H9 (cell line): Measurements from ENCODE around the gene CD59. TPM values are rescaled to one million over a fixed set of nuclear protein-coding genes. Genes with fewer than 3 reads are reported as not detected.

ENCODE experiments used
- DNase-seq: peaks from one replicate; pipeline ENCODE4 v3.0.0-alpha.2; 2017
- H2AFZ ChIP-seq: one replicate; pipeline ENCODE4 v1.6.1; 2013; ENCODE audit warnings: mild to moderate bottlenecking, low read length, control low read depth, moderate library complexity
- H2AK5ac ChIP-seq: 2 replicates; pipeline ENCODE4 v1.6.1; 2013; ENCODE audit warnings: low read length, control low read depth, mixed read lengths; ENCODE audit not compliant: insufficient read length
- H2BK120ac ChIP-seq: one replicate; pipeline ENCODE4 v1.6.1; 2013; ENCODE audit warnings: low read depth, mild to moderate bottlenecking, low read length, control low read depth, inconsistent platforms; ENCODE audit not compliant: poor library complexity, severe bottlenecking
- H2BK12ac ChIP-seq: 2 replicates; pipeline ENCODE4 v1.6.1; 2013; ENCODE audit warnings: low read length, control low read depth, mixed read lengths, low read depth; ENCODE audit not compliant: insufficient read length
- H2BK15ac ChIP-seq: 2 replicates; pipeline ENCODE4 v1.6.1; 2013; ENCODE audit warnings: low read depth, low read length, control low read depth
- H2BK20ac ChIP-seq: one replicate; pipeline ENCODE4 v1.6.1; 2013; ENCODE audit warnings: low read depth, mild to moderate bottlenecking, low read length, control low read depth, inconsistent platforms; ENCODE audit not compliant: poor library complexity, severe bottlenecking
- H2BK5ac ChIP-seq: 2 replicates; pipeline ENCODE4 v1.6.1; 2013; ENCODE audit warnings: low read length, control low read depth, mixed read lengths; ENCODE audit not compliant: insufficient read length
- H3K14ac ChIP-seq: 2 replicates; pipeline ENCODE4 v1.6.1; 2013; ENCODE audit warnings: low read length, control low read depth; ENCODE audit not compliant: insufficient read depth
- H3K18ac ChIP-seq: 2 replicates; pipeline ENCODE4 v1.6.1; 2013; ENCODE audit warnings: low read depth, mild to moderate bottlenecking, mixed read lengths, low read length, control low read depth; ENCODE audit not compliant: insufficient read length
- H3K23ac ChIP-seq: 2 replicates; pipeline ENCODE4 v1.6.1; 2013; ENCODE audit warnings: low read length, control low read depth, mixed read lengths, low read depth; ENCODE audit not compliant: insufficient read length
- H3K23me2 ChIP-seq: 2 replicates; pipeline ENCODE4 v1.6.1; 2013; ENCODE audit warnings: low read depth, mild to moderate bottlenecking, mixed read lengths, low read length, control low read depth; ENCODE audit not compliant: insufficient read length, poor library complexity, severe bottlenecking
- H3K27ac ChIP-seq: 2 replicates; pipeline ENCODE4 v1.5.1; 2013; ENCODE audit warnings: low read length, control low read depth, mixed read lengths, low read depth; ENCODE audit not compliant: insufficient read length
- H3K27me3 ChIP-seq: 2 replicates; pipeline ENCODE4 v1.6.1; 2013; ENCODE audit warnings: low read length, control low read depth, inconsistent platforms; ENCODE audit not compliant: insufficient read depth
- H3K4ac ChIP-seq: 2 replicates; pipeline ENCODE4 v1.6.1; 2013; ENCODE audit warnings: low read depth, mild to moderate bottlenecking, control low read depth, inconsistent platforms, low read length, moderate library complexity
- H3K4me1 ChIP-seq: 2 replicates; pipeline ENCODE4 v1.6.1; 2013; ENCODE audit warnings: low read length, control low read depth, inconsistent platforms; ENCODE audit not compliant: insufficient read depth
- H3K4me2 ChIP-seq: 2 replicates; pipeline ENCODE4 v1.6.1; 2013; ENCODE audit warnings: low read length, control low read depth, mixed read lengths; ENCODE audit not compliant: insufficient read length, insufficient read depth
- H3K56ac ChIP-seq: 2 replicates; pipeline ENCODE4 v1.6.1; 2013; ENCODE audit warnings: low read depth, mild to moderate bottlenecking, mixed read lengths, low read length, control low read depth; ENCODE audit not compliant: insufficient read length
- H3K79me1 ChIP-seq: 2 replicates; pipeline ENCODE4 v1.6.1; 2013; ENCODE audit warnings: low read depth, mild to moderate bottlenecking, moderate library complexity, low read length, control low read depth, inconsistent platforms; ENCODE audit not compliant: insufficient read depth, poor library complexity, severe bottlenecking
- H3K79me2 ChIP-seq: 2 replicates; pipeline ENCODE4 v1.6.1; 2013; ENCODE audit warnings: low read length, control low read depth, inconsistent platforms; ENCODE audit not compliant: insufficient read depth
- H3K9ac ChIP-seq: 2 replicates; pipeline ENCODE4 v1.6.1; 2013; ENCODE audit warnings: low read length, control low read depth, mixed read lengths; ENCODE audit not compliant: insufficient read length; ENCODE audit errors: extremely low read depth
- H3K9me3 ChIP-seq: one replicate; pipeline ENCODE4 v1.6.1; 2013; ENCODE audit warnings: low read depth, low read length, inconsistent platforms; ENCODE audit not compliant: control insufficient read depth
- H3T11ph ChIP-seq: one replicate; pipeline ENCODE4 v1.6.1; 2013; ENCODE audit warnings: mild to moderate bottlenecking, low read length, control low read depth, inconsistent platforms
- H4K20me1 ChIP-seq: one replicate; pipeline ENCODE4 v1.6.1; 2013; ENCODE audit not compliant: control insufficient read depth, insufficient read length, insufficient read depth
- H4K5ac ChIP-seq: 2 replicates; pipeline ENCODE4 v1.6.1; 2013; ENCODE audit warnings: low read depth, mild to moderate bottlenecking, mixed read lengths, low read length, control low read depth; ENCODE audit not compliant: insufficient read length
- H4K8ac ChIP-seq: replicated peaks from 2 replicates; pipeline ENCODE4 v1.6.1; 2013; ENCODE audit warnings: low read length, control low read depth, mixed read lengths, low read depth; ENCODE audit not compliant: insufficient read length
- H4K91ac ChIP-seq: 2 replicates; pipeline ENCODE4 v1.6.1; 2013; ENCODE audit warnings: low read depth, mild to moderate bottlenecking, moderate library complexity, mixed read lengths, low read length, control low read depth; ENCODE audit not compliant: insufficient read length
- H3K27ac Mint-ChIP-seq, 3 experiments: 2 replicates in 2 of 3; 3 replicates in 1 of 3; pipeline ENCODE4 v1.8.0; 2020 to 2021; ENCODE audit warnings: mixed read lengths in 3 of 3, mild to moderate bottlenecking in 1 of 3, moderate library complexity in 1 of 3
- H3K27me3 Mint-ChIP-seq: 2 replicates; pipeline ENCODE4 v1.8.0; 2021; ENCODE audit warnings: low read depth, mild to moderate bottlenecking, moderate library complexity, mixed read lengths
- H3K36me3 Mint-ChIP-seq, 3 experiments: 2 replicates in 2 of 3; 3 replicates in 1 of 3; pipeline ENCODE4 v1.8.0; 2020 to 2021; ENCODE audit warnings: low read depth in 3 of 3, mixed read lengths in 3 of 3; ENCODE audit not compliant: insufficient read depth in 1 of 3
- H3K4me1 Mint-ChIP-seq, 2 experiments: 2 replicates each; pipeline ENCODE4 v1.8.0; 2020; ENCODE audit warnings: mixed read lengths in 2 of 2
- H3K4me3 Mint-ChIP-seq, 2 experiments: 2 replicates in 1 of 2; 3 replicates in 1 of 2; pipeline ENCODE4 v1.8.0; 2020 to 2021; ENCODE audit warnings: mild to moderate bottlenecking in 2 of 2, mixed read lengths in 2 of 2, moderate library complexity in 1 of 2
- H3K9me3 Mint-ChIP-seq, 2 experiments: 2 replicates in 1 of 2; 3 replicates in 1 of 2; pipeline ENCODE4 v1.8.0; 2020; ENCODE audit warnings: mild to moderate bottlenecking in 2 of 2, mixed read lengths in 2 of 2, moderate library complexity in 1 of 2
- WGBS: extraction: QIAGEN DNeasy Blood & Tissue Kit; methylation state at CpG from one replicate; pipeline ENCODE4 v1.1.7; 2013; ENCODE audit warnings: missing lambda C conversion rate, low lambda C conversion rate, mixed read lengths; ENCODE audit not compliant: insufficient read length; ENCODE audit errors: extremely low coverage; 5-methylcytosine and 5-hydroxymethylcytosine counted together
- total RNA-seq: library from RNA; stranded (reverse); gene quantifications from 2 replicates; pipeline ENCODE4 v1.2.1, GENCODE V29; 2021
- TF ChIP-seq, protein P1 (sequence below): fragments of 200-600 bp; sonication (generic); conservative IDR thresholded peaks from 3 replicates; pipeline ENCODE4 v1.8.0; 2021; ENCODE audit warnings: antibody characterized with exemption, mild to moderate bottlenecking

Gene CD59
- total RNA-seq, 1 experiment from 2014 or later: 91.5 TPM

DNA sequence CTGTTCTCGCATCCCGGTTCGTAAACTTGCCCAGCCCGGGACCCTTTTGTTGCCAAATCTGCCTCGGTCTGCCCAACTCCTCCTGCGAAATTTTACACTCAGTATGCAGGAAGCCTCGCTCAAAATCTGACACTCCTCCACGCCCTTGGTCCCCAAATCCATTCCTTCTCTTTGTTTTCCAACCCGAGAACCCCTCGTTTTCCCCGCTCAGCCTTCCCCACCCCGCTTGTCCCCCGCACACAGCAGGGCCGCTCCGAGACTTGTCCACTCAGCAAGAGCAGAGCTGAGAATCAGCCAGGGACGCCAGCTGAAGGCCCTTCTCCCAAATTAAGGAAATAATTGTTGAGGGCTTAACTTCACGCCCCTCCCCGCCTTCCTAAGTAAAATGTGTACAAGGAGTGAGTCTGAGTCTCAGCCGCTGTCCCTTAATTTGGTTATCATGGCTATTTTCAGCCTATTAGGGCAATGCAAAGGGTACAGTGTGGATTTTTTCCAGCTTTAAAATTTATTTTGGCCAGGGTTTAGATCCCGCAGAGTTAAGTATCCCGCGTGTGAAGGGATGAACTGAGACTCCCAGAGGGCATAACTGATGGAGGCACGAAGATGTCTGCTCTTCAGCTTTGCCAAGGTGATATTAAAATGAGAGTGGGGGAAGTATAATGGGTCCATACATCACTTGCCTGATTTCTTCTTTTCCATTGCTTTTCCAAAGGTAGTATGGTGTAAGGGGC lies 38.7 kb upstream of the CD59 start:
- no peak overlapping the region for H4K91ac ChIP-seq
- peak overlapping the region; percentile 2 to 81 (median 60); a peak in 3 of 7 replicates for H3K27ac Mint-ChIP-seq
- H2BK15ac ChIP-seq: no peak overlapping the region
- no CpG with 5 or more reads among the region's 23 CpGs for WGBS
- H2AK5ac ChIP-seq: no peak overlapping the region
- H2BK20ac ChIP-seq: no peak overlapping the region
- no peaks in the 10 kb centered on the region; the same call in 1 of the 2 replicates for H3K79me2 ChIP-seq
- TF ChIP-seq, protein P1, sequence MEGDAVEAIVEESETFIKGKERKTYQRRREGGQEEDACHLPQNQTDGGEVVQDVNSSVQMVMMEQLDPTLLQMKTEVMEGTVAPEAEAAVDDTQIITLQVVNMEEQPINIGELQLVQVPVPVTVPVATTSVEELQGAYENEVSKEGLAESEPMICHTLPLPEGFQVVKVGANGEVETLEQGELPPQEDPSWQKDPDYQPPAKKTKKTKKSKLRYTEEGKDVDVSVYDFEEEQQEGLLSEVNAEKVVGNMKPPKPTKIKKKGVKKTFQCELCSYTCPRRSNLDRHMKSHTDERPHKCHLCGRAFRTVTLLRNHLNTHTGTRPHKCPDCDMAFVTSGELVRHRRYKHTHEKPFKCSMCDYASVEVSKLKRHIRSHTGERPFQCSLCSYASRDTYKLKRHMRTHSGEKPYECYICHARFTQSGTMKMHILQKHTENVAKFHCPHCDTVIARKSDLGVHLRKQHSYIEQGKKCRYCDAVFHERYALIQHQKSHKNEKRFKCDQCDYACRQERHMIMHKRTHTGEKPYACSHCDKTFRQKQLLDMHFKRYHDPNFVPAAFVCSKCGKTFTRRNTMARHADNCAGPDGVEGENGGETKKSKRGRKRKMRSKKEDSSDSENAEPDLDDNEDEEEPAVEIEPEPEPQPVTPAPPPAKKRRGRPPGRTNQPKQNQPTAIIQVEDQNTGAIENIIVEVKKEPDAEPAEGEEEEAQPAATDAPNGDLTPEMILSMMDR: no peak
- peak overlapping the region; percentile 61 for H3K9ac ChIP-seq
- H3K27me3 Mint-ChIP-seq: peaks cover 39% of the 10 kb centered on the region
- no peak overlapping the region for H2BK5ac ChIP-seq
- peak overlapping the region; percentile 91 to 94 for H3K4me3 Mint-ChIP-seq
- H4K20me1 ChIP-seq: no peaks in the 10 kb centered on the region
- H3K4me1 Mint-ChIP-seq: peaks cover 38 to 41% of the 10 kb centered on the region in 2 experiments
- H3K27me3 ChIP-seq: peaks cover 5% of the 10 kb centered on the region; the same call in 1 of the 2 replicates
- peaks cover 12% of the 10 kb centered on the region for H3K23me2 ChIP-seq
- no peak overlapping the region for H3K4ac ChIP-seq
- H3K9me3 ChIP-seq: no peaks in the 10 kb centered on the region
- no peak overlapping the region for H3K56ac ChIP-seq
- no peaks in the 10 kb centered on the region for H3K36me3 Mint-ChIP-seq
- H3K14ac ChIP-seq: peak overlapping the region; percentile 54; the same call in 1 of the 2 replicates
- H3K4me2 ChIP-seq: peak overlapping the region; percentile 95
- H2AFZ ChIP-seq: peak overlapping the region; percentile 17
- no peak overlapping the region for H2BK120ac ChIP-seq
- H3K27ac ChIP-seq: no peak overlapping the region
- H4K5ac ChIP-seq: no peak overlapping the region
- H3K79me1 ChIP-seq: peaks cover 2% of the 10 kb centered on the region
- H3T11ph ChIP-seq: no peak overlapping the region
- peaks cover 6% of the 10 kb centered on the region for H3K4me1 ChIP-seq
- H2BK12ac ChIP-seq: no peak overlapping the region
- H3K9me3 Mint-ChIP-seq: no peaks in the 10 kb centered on the region; a peak in 1 of 5 replicates
- DNase-seq: peak; percentile 33
- H3K23ac ChIP-seq: no peak overlapping the region
- H4K8ac ChIP-seq: no peak overlapping the region
- peak overlapping the region; percentile 50 for H3K18ac ChIP-seq
